GM18508 (cell line): ENCODE results near the gene PDE3B.
A peak's percentile ranks its signal among the peaks of the same experiment; 100 is the strongest.
"Not testable (repeated sequence)": the region's sequence is repeated elsewhere in the genome, so short reads cannot be mapped to it uniquely, and the experiment has no call there.

ENCODE experiments used
- ATAC-seq: cut with Tn5 transposase; IDR thresholded peaks from one replicate; pipeline ENCODE4 v1.9.1; 2021; ENCODE audit warnings: moderate number of reproducible peaks; ENCODE audit not compliant: insufficient read depth, unreplicated experiment

Gene PDE3B

GRCh38 chr11:14863775-14864174, 220.2 kb downstream of the PDE3B start:
- not testable (repeated sequence) for ATAC-seq

DNA sequence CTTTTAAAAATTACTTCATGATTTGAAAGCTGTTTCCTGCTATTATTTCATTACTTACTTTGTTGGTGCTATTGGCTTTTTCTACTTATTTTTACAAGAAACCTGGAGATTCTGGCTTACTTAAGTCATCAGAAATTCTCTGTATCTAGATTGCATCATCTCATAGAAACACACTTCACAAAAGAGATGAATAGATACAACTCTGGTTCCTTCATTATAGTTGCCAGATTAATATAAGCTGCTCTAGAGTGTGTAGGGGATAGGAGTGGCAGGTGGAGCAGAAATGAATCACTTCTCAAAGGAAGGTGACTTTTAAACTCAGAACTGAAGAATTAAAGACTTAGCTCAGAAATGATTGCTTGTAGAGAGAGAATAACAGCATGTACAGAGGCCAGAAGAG, 228.4 kb downstream of the PDE3B start:
- no peak for ATAC-seq

GRCh38 chr11:14873632-14874031, 230.0 kb downstream of the PDE3B start:
- ATAC-seq, result no peak

DNA sequence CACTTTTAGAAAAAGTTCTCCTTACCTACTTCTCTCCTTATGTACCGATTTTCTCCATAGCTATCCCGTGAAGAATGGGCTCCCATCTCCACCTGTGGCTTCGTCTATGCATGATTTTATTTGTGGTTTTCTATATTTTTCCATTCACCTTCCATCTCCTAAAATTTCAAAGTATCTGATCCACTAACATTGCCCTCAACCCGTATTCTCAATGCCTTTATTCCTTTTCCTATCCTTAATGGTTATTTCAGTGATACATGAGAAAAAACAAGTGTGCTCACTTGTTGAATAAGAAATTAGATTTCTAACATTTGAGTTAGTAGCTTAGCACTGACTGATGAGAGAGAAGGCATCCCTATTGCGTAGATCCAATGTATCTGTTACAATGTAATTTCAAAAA, 231.6 kb downstream of the PDE3B start:
- no peak for ATAC-seq

- no peak for ATAC-seq
Observed at GRCh38 chr11:14881576-14882193, 238.1 kb downstream of the PDE3B start.

GRCh38 chr11:14882196-14882595, 238.6 kb downstream of the PDE3B start:
- no peak for ATAC-seq

DNA sequence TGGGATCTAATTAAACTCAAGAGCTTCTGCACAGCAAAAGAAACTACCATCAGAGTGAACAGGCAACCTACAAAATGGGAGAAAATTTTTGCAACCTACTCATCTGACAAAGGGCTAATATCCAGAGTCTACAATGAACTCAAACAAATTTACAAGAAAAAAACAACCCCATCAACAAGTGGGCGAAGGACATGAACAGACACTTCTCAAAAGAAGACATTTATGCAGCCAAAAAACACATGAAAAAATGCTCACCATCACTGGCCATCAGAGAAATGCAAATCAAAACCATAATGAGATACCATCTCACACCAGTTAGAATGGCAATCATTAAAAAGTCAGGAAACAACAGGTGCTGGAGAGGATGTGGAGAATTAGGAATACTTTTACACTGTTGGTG, 240.1 kb downstream of the PDE3B start:
- not testable (repeated sequence) for ATAC-seq

DNA sequence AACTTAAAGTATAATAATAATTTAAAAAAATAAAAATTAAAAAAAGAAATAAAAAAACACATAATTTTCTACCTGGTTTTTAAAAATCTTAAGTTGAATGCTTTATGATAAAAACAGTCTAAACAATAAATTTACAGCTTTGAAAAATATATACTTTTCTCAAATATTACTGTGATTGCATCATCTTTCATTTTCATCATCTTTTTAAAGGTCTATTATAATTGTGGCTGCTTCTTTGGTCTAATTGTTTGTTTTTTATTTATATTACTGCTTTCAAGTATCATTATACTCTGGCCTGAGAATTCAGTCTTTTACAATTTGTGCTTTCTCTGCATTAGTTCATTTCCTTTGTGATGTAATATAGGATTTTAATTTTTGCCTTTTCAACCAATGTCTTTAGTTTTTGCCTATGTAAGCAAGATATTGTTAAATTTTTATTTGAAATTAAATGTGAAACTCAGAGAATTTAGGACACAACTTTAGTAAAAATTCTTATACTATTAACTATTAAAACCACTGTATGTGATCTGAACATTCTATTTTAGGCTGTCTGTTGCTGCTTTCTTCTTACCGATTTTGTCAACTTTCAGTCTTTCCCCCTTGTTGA, 241.2 kb downstream of the PDE3B start:
- ATAC-seq, result no peak

GRCh38 chr11:14886513-14886912, 242.9 kb downstream of the PDE3B start:
- ATAC-seq, result no peak

DNA sequence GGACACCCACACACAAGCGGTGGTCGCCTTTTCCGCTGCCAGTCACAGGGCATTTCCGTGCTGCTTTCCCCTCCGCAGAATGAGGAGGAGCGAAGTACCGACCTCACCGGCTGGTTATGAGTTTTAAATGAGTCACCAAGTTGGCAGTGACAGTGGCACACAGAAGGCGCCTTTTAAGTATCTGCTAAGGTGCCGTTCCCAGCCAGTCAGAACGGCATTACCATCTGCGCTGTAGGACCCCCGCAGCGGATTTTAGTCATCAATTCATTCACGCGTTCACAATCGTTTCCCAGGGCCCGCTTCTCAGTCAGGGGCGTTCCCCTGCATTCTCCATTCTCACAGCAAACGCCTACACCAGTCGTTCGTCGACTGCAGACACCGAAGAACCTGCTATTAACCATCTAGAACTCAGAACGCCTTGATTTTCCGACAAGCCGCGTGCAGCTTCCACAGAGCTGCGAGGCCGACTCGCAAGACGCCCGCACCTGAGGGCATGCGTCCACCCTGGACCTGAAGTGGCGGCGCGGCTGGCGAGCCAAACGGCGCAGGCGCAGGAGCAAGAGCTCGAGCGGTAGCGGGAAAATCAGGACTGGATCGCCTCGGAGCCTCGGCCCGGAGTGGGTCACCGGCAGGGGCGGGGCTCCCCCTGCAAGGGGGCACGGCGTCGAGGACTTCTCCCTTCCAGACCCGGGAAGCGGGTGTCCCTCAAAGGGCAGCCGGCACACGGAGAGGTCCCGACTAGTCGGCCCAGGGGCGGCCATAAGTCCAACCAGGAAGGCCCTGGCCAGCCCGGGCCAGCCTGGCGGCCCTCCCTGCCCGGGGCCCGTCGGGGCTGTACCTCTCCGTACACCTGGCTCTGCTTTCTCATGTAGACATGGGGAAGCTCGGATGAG, 247.8 kb downstream of the PDE3B start:
- peak; percentile 32 for ATAC-seq

DNA sequence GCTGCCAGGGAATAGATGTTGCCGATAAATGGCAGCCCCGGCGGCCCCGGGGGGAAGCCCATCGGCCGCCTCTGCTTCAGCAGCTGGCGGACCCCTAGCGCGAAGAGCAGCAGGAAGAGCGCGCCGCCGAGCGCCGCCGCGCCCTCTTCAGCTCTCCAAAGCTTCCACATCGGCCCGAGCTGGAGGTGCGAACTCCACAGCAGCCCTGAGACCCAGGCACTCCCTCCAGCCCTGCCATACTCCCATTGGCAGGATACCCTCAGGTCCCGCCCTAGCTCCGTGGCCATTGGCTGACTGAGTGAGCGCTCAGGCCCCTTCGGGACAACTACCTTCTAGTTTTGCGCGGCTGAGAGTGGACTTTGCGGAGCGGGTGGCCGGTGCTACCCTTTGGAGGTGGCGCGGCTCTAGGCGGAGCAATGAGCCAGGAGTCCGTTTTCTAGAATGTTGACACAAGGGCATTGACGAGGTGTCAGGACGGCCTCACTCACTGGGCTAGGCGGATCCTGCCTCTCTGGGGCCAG, 248.5 kb downstream of the PDE3B start, which contains the start of gene CYP2R1:
CYP2R1 (minus strand) TSS at position 196 of the 521 bp plus-strand sequence; CDS start at position 170, 26 bp downstream.
- ATAC-seq, result peak; percentile 88

GRCh38 chr11:14892577-14892976, 249.0 kb downstream of the PDE3B start:
- no peak for ATAC-seq

GRCh38 chr11:14894657-14895598, 251.3 kb downstream of the PDE3B start:
- ATAC-seq, result no peak

DNA sequence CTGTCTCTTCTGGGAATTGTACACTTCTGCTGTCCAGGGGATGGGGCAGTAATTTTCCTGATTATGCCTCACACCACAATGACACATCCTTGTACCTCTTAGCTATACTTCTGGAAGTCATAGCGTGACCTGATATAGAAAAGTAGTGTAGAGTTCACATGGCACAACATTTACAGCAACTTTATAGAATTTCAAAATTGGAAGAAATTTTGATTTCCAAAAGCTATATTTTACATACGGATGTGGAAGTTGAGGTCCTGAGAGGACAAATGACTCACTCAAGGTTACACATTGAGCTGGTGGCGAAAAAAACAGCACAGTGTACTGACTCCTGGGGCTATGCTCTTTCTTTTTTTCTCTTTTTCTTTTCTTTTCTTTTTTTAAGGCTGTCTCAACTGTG, 254.8 kb downstream of the PDE3B start:
- no peak for ATAC-seq

DNA sequence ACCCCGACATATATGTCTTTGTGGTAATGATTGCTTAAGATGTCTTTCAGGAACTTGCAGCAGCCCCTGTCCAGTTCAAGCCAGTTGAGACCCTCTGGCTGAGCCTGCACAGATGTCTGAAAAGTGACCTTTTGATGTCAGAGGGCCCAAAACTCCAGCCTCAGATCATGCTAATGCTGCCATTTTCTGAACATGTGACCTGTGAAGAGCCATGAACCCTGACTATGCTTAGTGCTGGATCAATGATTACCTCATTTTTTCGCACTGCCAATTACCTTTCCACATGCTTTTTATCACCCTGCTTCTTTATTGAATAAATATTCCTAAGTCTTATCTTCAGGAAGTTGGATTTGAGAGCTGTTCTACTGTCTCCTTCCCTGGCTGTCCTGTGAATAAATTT, 255.3 kb downstream of the PDE3B start:
- ATAC-seq, result no peak

- no peak for ATAC-seq
Observed at GRCh38 chr11:14902650-14903350, 259.2 kb downstream of the PDE3B start.

GRCh38 chr11:14904745-14905103, 261.1 kb downstream of the PDE3B start:
- no peak for ATAC-seq

- peak; percentile 52 for ATAC-seq
Observed at GRCh38 chr11:14905104-14906033, 261.8 kb downstream of the PDE3B start.
